OCI-LY1 (cell line): ENCODE results near the gene NDUFA3.

ENCODE experiments used
- CTCF ChIP-seq: fragments of 200-600 bp; sonication (generic), shearing (Covaris generic); IDR thresholded peaks from 2 replicates; pipeline ENCODE4 v1.5.1; 2017; ENCODE audit warnings: mild to moderate bottlenecking, antibody characterized with exemption, low read length, moderate library complexity, mixed read lengths
- EZH2 ChIP-seq: fragments of 200-600 bp; sonication (generic), shearing (Covaris generic); IDR thresholded peaks from 2 replicates; pipeline ENCODE4 v1.8.0; 2017; ENCODE audit warnings: borderline replicate concordance, mixed run types, mild to moderate bottlenecking, antibody characterized with exemption, low read length, moderate library complexity, mixed read lengths

- TF ChIP-seq CTCF (no peak), EZH2 (no peak)
Observed at GRCh38 chr19:54128796-54129616, 26.4 kb downstream of the NDUFA3 start.
